ENCODE data around the gene PNKP. TPM values are rescaled to one million over a fixed set of nuclear protein-coding genes. Genes with fewer than 3 reads are reported as not detected.

The PNKP gene
- total and polyA plus RNA-seq, 2 of the 8 experiments (the other 6 are each of a cell fraction or from before 2014, with no cell fraction given) = 45.8 to 105 TPM

DNA sequence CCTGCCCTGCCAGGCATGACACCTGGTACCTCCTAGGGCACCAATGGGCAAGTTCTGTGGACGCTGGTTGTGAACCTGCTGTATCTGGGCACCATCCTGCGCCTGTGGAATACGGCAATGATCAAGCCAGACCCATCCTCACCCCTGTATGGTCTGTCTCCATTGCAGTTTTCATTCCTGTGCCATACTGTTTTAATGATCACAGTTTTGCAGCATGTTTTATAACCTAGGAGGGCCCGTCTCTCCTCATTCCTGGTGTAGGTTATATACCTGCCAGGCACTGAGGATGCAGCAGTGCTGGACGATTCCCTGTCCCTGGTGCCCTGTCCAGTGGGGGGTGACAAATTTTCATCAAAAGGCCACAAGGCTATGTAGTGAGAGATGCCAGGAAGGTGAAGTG, 15.7 kb upstream of the PNKP start (continued):
- TF ChIP-seq TCF12 (IDR thresholded peaks at IDR 0.05; ENCODE audit: low read depth, low read length) (no peak), GTF2F1 (IDR thresholded peaks at IDR 0.05; ENCODE audit: borderline replicate concordance, low read depth, low read length) (no peak), POU5F1 (IDR thresholded peaks at IDR 0.05; ENCODE audit: low read depth, low read length) (no peak), CTCF (IDR thresholded peaks at IDR 0.05; ENCODE audit: control extremely low read depth in 1 of 3, insufficient read depth in 1 of 3, low read depth in 1 of 3, low read length in 3 of 3) (no peak), SP1 (IDR thresholded peaks at IDR 0.05; ENCODE audit: low read depth, low read length) (no peak), POLR2A (IDR thresholded peaks at IDR 0.05; ENCODE audit: control extremely low read depth in 1 of 2, low read depth in 2 of 2, low read length in 2 of 2) (no peak)

All from H1 (cell line).